H9 (cell line): ENCODE measurements around the gene RCN2. TPM values are rescaled to one million over a fixed set of nuclear protein-coding genes. Genes with fewer than 3 reads are reported as not detected.

ENCODE experiments used
- DNase-seq: peaks from one replicate; pipeline ENCODE4 v3.0.0-alpha.2; 2017
- H2AFZ ChIP-seq: one replicate; pipeline ENCODE4 v1.6.1; 2013; ENCODE audit warnings: mild to moderate bottlenecking, low read length, control low read depth, moderate library complexity
- H2AK5ac ChIP-seq: 2 replicates; pipeline ENCODE4 v1.6.1; 2013; ENCODE audit warnings: low read length, control low read depth, mixed read lengths; ENCODE audit not compliant: insufficient read length
- H2BK120ac ChIP-seq: one replicate; pipeline ENCODE4 v1.6.1; 2013; ENCODE audit warnings: low read depth, mild to moderate bottlenecking, low read length, control low read depth, inconsistent platforms; ENCODE audit not compliant: poor library complexity, severe bottlenecking
- H2BK12ac ChIP-seq: 2 replicates; pipeline ENCODE4 v1.6.1; 2013; ENCODE audit warnings: low read length, control low read depth, mixed read lengths, low read depth; ENCODE audit not compliant: insufficient read length
- H2BK15ac ChIP-seq: 2 replicates; pipeline ENCODE4 v1.6.1; 2013; ENCODE audit warnings: low read depth, low read length, control low read depth
- H2BK20ac ChIP-seq: one replicate; pipeline ENCODE4 v1.6.1; 2013; ENCODE audit warnings: low read depth, mild to moderate bottlenecking, low read length, control low read depth, inconsistent platforms; ENCODE audit not compliant: poor library complexity, severe bottlenecking
- H2BK5ac ChIP-seq: 2 replicates; pipeline ENCODE4 v1.6.1; 2013; ENCODE audit warnings: low read length, control low read depth, mixed read lengths; ENCODE audit not compliant: insufficient read length
- H3K14ac ChIP-seq: 2 replicates; pipeline ENCODE4 v1.6.1; 2013; ENCODE audit warnings: low read length, control low read depth; ENCODE audit not compliant: insufficient read depth
- H3K18ac ChIP-seq: 2 replicates; pipeline ENCODE4 v1.6.1; 2013; ENCODE audit warnings: low read depth, mild to moderate bottlenecking, mixed read lengths, low read length, control low read depth; ENCODE audit not compliant: insufficient read length
- H3K23ac ChIP-seq: 2 replicates; pipeline ENCODE4 v1.6.1; 2013; ENCODE audit warnings: low read length, control low read depth, mixed read lengths, low read depth; ENCODE audit not compliant: insufficient read length
- H3K23me2 ChIP-seq: 2 replicates; pipeline ENCODE4 v1.6.1; 2013; ENCODE audit warnings: low read depth, mild to moderate bottlenecking, mixed read lengths, low read length, control low read depth; ENCODE audit not compliant: insufficient read length, poor library complexity, severe bottlenecking
- H3K27ac ChIP-seq: 2 replicates; pipeline ENCODE4 v1.5.1; 2013; ENCODE audit warnings: low read length, control low read depth, mixed read lengths, low read depth; ENCODE audit not compliant: insufficient read length
- H3K27me3 ChIP-seq: 2 replicates; pipeline ENCODE4 v1.6.1; 2013; ENCODE audit warnings: low read length, control low read depth, inconsistent platforms; ENCODE audit not compliant: insufficient read depth
- H3K4ac ChIP-seq: 2 replicates; pipeline ENCODE4 v1.6.1; 2013; ENCODE audit warnings: low read depth, mild to moderate bottlenecking, control low read depth, inconsistent platforms, low read length, moderate library complexity
- H3K4me1 ChIP-seq: 2 replicates; pipeline ENCODE4 v1.6.1; 2013; ENCODE audit warnings: low read length, control low read depth, inconsistent platforms; ENCODE audit not compliant: insufficient read depth
- H3K4me2 ChIP-seq: 2 replicates; pipeline ENCODE4 v1.6.1; 2013; ENCODE audit warnings: low read length, control low read depth, mixed read lengths; ENCODE audit not compliant: insufficient read length, insufficient read depth
- H3K56ac ChIP-seq: 2 replicates; pipeline ENCODE4 v1.6.1; 2013; ENCODE audit warnings: low read depth, mild to moderate bottlenecking, mixed read lengths, low read length, control low read depth; ENCODE audit not compliant: insufficient read length
- H3K79me1 ChIP-seq: 2 replicates; pipeline ENCODE4 v1.6.1; 2013; ENCODE audit warnings: low read depth, mild to moderate bottlenecking, moderate library complexity, low read length, control low read depth, inconsistent platforms; ENCODE audit not compliant: insufficient read depth, poor library complexity, severe bottlenecking
- H3K79me2 ChIP-seq: 2 replicates; pipeline ENCODE4 v1.6.1; 2013; ENCODE audit warnings: low read length, control low read depth, inconsistent platforms; ENCODE audit not compliant: insufficient read depth
- H3K9ac ChIP-seq: 2 replicates; pipeline ENCODE4 v1.6.1; 2013; ENCODE audit warnings: low read length, control low read depth, mixed read lengths; ENCODE audit not compliant: insufficient read length; ENCODE audit errors: extremely low read depth
- H3K9me3 ChIP-seq: one replicate; pipeline ENCODE4 v1.6.1; 2013; ENCODE audit warnings: low read depth, low read length, inconsistent platforms; ENCODE audit not compliant: control insufficient read depth
- H3T11ph ChIP-seq: one replicate; pipeline ENCODE4 v1.6.1; 2013; ENCODE audit warnings: mild to moderate bottlenecking, low read length, control low read depth, inconsistent platforms
- H4K20me1 ChIP-seq: one replicate; pipeline ENCODE4 v1.6.1; 2013; ENCODE audit not compliant: control insufficient read depth, insufficient read length, insufficient read depth
- H4K5ac ChIP-seq: 2 replicates; pipeline ENCODE4 v1.6.1; 2013; ENCODE audit warnings: low read depth, mild to moderate bottlenecking, mixed read lengths, low read length, control low read depth; ENCODE audit not compliant: insufficient read length
- H4K8ac ChIP-seq: replicated peaks from 2 replicates; pipeline ENCODE4 v1.6.1; 2013; ENCODE audit warnings: low read length, control low read depth, mixed read lengths, low read depth; ENCODE audit not compliant: insufficient read length
- H4K91ac ChIP-seq: 2 replicates; pipeline ENCODE4 v1.6.1; 2013; ENCODE audit warnings: low read depth, mild to moderate bottlenecking, moderate library complexity, mixed read lengths, low read length, control low read depth; ENCODE audit not compliant: insufficient read length
- H3K27ac Mint-ChIP-seq, 3 experiments: 2 replicates in 2 of 3; 3 replicates in 1 of 3; pipeline ENCODE4 v1.8.0; 2020 to 2021; ENCODE audit warnings: mixed read lengths in 3 of 3, mild to moderate bottlenecking in 1 of 3, moderate library complexity in 1 of 3
- H3K27me3 Mint-ChIP-seq: 2 replicates; pipeline ENCODE4 v1.8.0; 2021; ENCODE audit warnings: low read depth, mild to moderate bottlenecking, moderate library complexity, mixed read lengths
- H3K36me3 Mint-ChIP-seq, 3 experiments: 2 replicates in 2 of 3; 3 replicates in 1 of 3; pipeline ENCODE4 v1.8.0; 2020 to 2021; ENCODE audit warnings: low read depth in 3 of 3, mixed read lengths in 3 of 3; ENCODE audit not compliant: insufficient read depth in 1 of 3
- H3K4me1 Mint-ChIP-seq, 2 experiments: 2 replicates each; pipeline ENCODE4 v1.8.0; 2020; ENCODE audit warnings: mixed read lengths in 2 of 2
- H3K4me3 Mint-ChIP-seq, 2 experiments: 2 replicates in 1 of 2; 3 replicates in 1 of 2; pipeline ENCODE4 v1.8.0; 2020 to 2021; ENCODE audit warnings: mild to moderate bottlenecking in 2 of 2, mixed read lengths in 2 of 2, moderate library complexity in 1 of 2
- H3K9me3 Mint-ChIP-seq, 2 experiments: 2 replicates in 1 of 2; 3 replicates in 1 of 2; pipeline ENCODE4 v1.8.0; 2020; ENCODE audit warnings: mild to moderate bottlenecking in 2 of 2, mixed read lengths in 2 of 2, moderate library complexity in 1 of 2
- total RNA-seq: library from RNA; stranded (reverse); gene quantifications from 2 replicates; pipeline ENCODE4 v1.2.1, GENCODE V29; 2021
- TF ChIP-seq, protein P1 (sequence below): fragments of 200-600 bp; sonication (generic); conservative IDR thresholded peaks from 3 replicates; pipeline ENCODE4 v1.8.0; 2021; ENCODE audit warnings: antibody characterized with exemption, mild to moderate bottlenecking

Gene RCN2
- total RNA-seq, 1 experiment from 2014 or later, result 139 TPM

DNA sequence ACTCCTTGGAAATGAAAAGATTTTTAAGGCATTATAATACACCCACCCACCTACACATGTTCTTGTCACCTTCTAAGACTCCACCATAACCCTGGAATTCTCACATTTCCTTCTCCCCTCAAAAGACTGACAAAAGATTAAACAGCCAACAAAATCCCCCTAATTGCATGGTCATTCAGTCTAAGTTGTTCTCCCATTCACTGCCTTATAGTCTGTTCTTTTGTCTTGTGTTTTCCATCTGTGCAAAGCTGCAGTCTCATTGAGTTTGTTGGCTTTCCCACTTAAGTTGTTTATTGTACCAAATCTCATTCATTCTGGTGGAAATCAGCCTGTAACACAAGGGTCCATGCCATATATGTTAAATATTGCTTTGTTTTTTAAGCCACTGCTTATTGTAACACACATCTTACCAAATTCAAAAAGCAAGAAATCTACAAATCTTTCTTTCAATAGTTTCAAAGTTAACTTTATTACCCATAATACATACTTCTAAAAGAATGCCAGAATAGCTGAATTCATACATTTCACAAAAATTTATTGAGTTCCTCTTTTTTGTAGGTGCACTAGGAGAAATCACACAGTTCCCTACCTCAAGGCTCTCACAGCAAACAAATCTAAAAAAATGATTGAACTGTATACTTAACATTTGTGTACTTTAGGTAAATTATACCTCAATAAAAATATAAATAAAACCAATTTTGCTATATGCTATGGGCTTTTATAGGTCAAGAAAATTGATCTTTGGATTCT is 2.4 kb upstream of the RCN2 start:
- DNase-seq, result no peak
- H4K20me1 ChIP-seq, result no peaks in the 10 kb centered on the region
- Mint-ChIP-seq H3K27ac (no peak overlapping the region), H3K9me3 (no peaks in the 10 kb centered on the region; a peak in 1 of 5 replicates), H3K36me3 (peaks cover 5 to 15% (median 13%) of the 10 kb centered on the region in 3 experiments; a peak in 6 of 7 replicates), H3K4me1 (peaks cover 26 to 29% of the 10 kb centered on the region in 2 experiments), H3K4me3 (no peak overlapping the region), H3K27me3 (peaks cover 1% of the 10 kb centered on the region; the same call in 1 of the 2 replicates)
- no peak overlapping the region for H2BK15ac ChIP-seq
- no peak overlapping the region for H3K9ac ChIP-seq
- no peaks in the 10 kb centered on the region for H3K79me1 ChIP-seq
- H3K56ac ChIP-seq, result no peak overlapping the region
- no peaks in the 10 kb centered on the region for H3K23me2 ChIP-seq
- H3K18ac ChIP-seq, result no peak overlapping the region
- no peaks in the 10 kb centered on the region for H3K9me3 ChIP-seq
- no peak overlapping the region for H3K4me2 ChIP-seq
- H2BK120ac ChIP-seq, result no peak overlapping the region
- no peaks in the 10 kb centered on the region for H3K4me1 ChIP-seq
- no peak overlapping the region for H2BK5ac ChIP-seq
- H4K91ac ChIP-seq, result no peak overlapping the region
- H3K14ac ChIP-seq, result no peak overlapping the region
- H4K8ac ChIP-seq, result no peak overlapping the region
- H3T11ph ChIP-seq, result no peak overlapping the region
- H3K4ac ChIP-seq, result no peak overlapping the region
- no peak overlapping the region for H4K5ac ChIP-seq
- peaks cover 6% of the 10 kb centered on the region; the same call in 1 of the 2 replicates for H3K79me2 ChIP-seq
- TF ChIP-seq, protein P1, sequence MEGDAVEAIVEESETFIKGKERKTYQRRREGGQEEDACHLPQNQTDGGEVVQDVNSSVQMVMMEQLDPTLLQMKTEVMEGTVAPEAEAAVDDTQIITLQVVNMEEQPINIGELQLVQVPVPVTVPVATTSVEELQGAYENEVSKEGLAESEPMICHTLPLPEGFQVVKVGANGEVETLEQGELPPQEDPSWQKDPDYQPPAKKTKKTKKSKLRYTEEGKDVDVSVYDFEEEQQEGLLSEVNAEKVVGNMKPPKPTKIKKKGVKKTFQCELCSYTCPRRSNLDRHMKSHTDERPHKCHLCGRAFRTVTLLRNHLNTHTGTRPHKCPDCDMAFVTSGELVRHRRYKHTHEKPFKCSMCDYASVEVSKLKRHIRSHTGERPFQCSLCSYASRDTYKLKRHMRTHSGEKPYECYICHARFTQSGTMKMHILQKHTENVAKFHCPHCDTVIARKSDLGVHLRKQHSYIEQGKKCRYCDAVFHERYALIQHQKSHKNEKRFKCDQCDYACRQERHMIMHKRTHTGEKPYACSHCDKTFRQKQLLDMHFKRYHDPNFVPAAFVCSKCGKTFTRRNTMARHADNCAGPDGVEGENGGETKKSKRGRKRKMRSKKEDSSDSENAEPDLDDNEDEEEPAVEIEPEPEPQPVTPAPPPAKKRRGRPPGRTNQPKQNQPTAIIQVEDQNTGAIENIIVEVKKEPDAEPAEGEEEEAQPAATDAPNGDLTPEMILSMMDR, result no peak
- no peaks in the 10 kb centered on the region for H3K27me3 ChIP-seq
- H2AK5ac ChIP-seq, result no peak overlapping the region
- no peak overlapping the region for H3K23ac ChIP-seq
- H3K27ac ChIP-seq, result no peak overlapping the region
- no peak overlapping the region for H2BK20ac ChIP-seq
- H2BK12ac ChIP-seq, result no peak overlapping the region
- H2AFZ ChIP-seq, result no peak overlapping the region
